GM18907 (cell line): Measurements from ENCODE around the gene PHRF1.

Experiments used
- ATAC-seq: cut with Tn5 transposase; IDR thresholded peaks from one replicate; pipeline ENCODE4 v1.9.1; 2021; ENCODE audit warnings: mild to moderate bottlenecking, moderate library complexity; ENCODE audit not compliant: unreplicated experiment

The PHRF1 gene

DNA sequence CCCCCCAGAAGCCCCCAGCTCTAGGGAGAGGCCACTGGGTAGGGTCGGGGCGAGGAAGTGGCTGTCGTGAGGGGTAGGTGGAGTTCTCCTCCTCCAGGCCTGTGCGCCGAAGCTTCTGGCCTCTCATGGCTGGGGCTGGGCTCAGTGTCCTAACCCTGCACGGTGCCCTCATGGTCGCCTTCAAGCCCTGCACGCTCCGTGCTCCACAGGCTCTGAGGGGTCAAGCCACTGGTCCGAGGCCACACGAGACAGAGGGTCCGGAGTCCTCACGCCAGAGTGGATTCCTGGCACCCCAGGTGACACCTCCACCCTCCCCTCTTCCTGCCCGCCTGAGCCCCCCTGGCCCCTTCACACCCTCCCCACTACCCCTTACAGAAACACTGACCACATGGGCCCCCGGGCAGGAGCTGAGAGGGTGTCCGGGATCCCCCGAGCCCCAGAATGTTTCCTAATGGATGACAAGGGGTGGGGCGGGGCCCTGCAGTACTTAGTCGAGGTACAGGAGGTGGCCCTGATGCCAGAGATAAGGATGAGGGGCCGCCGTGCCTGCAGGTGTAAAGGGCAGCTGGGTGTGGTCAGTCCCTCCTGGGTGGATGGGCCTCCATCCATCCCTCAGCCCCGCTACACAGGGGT is 49.5 kb downstream of the PHRF1 start:
- ATAC-seq: no peak

DNA sequence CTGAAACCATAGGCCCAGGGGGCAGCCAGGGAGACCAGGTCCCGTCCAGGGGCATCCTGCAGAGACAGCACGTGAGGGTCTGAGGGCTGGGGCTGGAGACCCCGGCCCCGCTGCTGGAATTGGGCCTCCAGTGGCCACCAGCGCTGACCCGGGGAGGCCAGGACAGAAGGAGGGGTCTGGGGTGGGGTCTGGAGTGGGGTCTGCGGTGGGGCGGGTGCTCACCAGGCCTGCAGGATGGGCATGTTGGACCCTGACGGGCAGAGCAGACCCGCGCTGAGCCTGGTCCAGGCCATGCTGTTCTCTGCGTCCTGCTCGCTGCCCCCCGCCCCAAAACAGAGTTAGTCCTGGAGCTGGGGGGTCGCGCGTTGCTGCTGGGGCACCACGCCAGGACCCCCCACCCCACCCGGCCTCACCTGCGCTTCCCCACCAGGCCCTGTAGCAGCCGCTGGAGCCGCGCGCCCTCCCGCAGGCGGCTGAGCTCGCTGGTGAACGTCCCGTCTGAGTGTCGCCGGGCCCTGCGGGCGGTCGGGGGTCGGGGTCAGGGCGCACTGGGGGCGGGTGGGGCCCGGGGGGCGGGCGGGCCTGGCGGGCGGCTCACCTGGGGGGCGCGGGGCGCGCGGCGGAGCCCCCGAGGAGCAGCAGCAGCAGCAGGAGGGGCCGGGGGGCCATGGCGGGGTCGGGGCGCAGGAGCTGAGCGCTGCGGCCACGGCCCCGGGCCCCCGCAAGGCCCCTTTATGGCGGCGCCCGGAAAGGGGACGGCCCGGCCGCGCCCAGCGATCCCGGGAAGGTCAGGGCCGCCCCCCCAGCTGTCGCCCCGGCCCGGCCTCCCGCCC is 50.4 kb downstream of the PHRF1 start, which contains the start of gene SCT:
TSS of gene SCT (minus strand) at position 707 of the 833 bp plus-strand sequence. CDS start at position 669, 38 bp downstream.
- no peak for ATAC-seq

DNA sequence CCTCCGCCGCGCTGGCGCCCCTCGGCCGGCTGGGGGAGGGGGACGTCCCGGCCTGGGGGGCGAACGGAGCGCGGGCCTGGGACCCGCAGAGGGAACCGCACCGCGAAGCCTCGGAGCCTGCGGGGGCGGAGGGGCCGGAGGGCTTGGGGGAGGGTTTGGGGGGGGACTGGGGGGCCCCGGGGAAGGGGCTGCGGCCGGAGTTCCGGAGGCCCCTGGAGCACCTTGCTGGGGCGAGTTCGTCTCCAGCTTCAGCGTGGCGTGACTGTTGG is 51.0 kb downstream of the PHRF1 start:
- ATAC-seq: no peak

DNA sequence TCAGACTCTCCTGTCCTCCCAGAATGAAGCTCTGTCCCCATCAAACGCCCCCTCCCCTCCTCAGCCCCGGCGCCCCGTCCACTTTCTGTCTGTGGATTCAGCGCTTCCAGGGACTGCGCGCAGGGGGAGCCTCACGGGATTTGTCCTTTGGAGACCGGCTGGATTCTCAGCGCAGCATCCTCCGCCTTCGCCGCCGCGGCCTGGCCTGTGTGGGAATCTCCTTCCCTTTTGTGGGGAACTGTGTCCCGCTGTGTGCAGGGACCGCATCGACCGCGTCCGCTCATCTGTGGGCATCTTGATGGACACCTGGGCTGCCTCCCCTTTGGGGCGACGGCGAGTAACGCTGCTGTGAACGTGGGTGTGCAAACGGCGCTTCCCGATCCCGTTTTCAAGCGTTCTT is 51.8 kb downstream of the PHRF1 start:
- no peak for ATAC-seq

DNA sequence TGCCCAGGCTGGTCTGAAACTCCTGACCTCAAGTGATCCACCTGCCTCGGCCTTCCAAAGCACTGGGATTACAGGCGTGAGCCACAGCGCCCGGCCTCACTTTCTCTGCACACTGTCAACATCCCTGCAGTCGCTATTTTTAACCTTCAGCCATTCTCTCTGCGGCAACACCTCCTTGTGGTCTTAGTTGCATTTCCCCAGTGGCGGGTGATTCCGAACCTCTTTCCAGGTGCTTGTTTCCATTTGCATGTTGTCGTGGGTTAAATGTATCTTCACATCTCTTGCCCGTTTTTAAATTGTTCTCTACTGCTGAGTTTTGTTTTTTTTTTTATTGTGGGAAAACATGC is 52.9 kb downstream of the PHRF1 start:
- ATAC-seq: no peak

DNA sequence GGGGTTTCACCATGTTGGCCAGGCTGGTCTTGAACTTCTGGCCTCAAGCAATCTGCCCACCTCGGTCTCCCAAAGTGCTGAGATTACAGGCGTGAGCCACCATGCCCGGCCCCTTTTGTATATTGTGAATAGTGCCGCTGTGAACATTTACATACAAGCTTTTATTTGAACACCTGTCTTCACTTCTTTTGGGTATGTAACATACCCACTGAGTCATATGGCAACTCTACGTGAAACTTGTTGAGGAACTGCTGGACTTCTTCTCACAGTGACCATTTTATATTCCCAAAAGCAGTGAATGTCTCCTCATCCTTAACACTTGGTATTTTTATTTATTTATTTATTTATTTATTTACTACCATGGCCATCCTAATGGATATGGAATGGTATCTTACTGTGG is 54.6 kb downstream of the PHRF1 start:
- no peak for ATAC-seq

DNA sequence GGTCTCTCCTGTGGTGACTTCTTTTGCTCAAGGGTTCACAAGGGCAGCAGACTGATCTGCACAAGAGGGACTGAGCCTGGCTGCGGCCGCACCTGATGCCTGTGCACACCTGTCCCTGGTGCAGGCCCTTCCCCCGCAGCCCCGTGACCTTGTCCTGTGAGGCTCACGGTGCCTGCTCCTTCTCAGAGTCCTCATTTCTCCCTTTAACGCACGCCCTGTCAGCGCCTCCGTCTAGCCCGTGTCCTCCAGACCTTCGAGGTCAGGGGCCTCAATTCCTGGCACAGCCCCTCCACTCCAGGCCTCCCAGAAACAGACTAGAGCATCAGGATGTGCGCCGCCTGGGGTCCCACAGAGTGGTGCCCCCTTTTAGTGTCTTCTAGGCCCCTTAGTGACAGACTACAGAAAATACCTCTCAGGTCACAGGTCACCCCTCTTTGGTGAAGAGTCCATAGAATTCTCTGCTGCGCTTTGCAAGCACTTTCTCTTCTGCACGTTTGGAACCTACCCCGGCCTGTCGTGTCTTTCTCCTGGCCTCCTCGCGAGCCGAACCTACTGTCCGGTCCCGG is 59.8 kb downstream of the PHRF1 start:
- no peak for ATAC-seq

DNA sequence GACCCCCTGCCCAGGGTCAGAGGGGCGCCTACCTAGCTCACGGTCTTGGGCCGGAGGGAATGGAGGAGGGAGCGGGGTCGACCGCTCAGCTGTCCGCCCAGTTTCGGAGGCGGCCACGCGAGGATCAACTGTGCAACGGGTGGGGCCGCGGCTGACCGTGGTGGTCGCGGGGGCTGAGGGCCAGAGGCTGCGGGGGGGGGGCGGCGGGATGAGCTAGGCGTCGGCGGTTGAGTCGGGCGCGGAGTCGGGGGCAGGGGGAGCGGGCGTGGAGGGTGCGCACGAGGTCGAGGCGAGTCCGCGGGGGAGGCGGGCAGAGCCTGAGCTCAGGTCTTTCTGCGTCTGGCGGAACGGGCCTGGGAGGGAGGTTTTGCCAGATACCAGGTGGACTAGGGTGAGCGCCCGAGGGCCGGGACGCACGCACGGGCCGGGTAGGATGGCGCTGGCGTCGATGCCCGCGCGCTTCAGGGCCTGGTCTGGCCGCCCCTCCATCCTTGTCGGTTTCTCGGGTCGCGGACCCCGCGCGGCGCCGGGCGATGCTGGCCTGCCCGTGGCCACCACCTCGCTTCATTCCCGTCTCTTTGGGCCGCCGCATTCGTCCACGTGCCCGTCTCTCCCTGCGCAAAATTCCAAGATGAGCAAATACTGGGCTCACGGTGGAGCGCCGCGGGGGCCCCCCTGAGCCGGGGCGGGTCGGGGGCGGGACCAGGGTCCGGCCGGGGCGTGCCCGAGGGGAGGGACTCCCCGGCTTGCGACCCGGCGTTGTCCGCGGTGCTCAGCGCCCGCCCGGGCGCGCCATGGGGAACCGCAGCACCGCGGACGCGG is 60.5 kb downstream of the PHRF1 start, which contains the start of gene DRD4:
TSS of gene DRD4 (plus strand) at position 759 of the 822 bp plus-strand sequence. CDS start at position 795, 36 bp downstream.
- no peak for ATAC-seq

DNA sequence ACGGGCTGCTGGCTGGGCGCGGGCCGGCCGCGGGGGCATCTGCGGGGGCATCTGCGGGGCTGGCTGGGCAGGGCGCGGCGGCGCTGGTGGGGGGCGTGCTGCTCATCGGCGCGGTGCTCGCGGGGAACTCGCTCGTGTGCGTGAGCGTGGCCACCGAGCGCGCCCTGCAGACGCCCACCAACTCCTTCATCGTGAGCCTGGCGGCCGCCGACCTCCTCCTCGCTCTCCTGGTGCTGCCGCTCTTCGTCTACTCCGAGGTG is 61.0 kb downstream of the PHRF1 start:
- no peak for ATAC-seq

DNA sequence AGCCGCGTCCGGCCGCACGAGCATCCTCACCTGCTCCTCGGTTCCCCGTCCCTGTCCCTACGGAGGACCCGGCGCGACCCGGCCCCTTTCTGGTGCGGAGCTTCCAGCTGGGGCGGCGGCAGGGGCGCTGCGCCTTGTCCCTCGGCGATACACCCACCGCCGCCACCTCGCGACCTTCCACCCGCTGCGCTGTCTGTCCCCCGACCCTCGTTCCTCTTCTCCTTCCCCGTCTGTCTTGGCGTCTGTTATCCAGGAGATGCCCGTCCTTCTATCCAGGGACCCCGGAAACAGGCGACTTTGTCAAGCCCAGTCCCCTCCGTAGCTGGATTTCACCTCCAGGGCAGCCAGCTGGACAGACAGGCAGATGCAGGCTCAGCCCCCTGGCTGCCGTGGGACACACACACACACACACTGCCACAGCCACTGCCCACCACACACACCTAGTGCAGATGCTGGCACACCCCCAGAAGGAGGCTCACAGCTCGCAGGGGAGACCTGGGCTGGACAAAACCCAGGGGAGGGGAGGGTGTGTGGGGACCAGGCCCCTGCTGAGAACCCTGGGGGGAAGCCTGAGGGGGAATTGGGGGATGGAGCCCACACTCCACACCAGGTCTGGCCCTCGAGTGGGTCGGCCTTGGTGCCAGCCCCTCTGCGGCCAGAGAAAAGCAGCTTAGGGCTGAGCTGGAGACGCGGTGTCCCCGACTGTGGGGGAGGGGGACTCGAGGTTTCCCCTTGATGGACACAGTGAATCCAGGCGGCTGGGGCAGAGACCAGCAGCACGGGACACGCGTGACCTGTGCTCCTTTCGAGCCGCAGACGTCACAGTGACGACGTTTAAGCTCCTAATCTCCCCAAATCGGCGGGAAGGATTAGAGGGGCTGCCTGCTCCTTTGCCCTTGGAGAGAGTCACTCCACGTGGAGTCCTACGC is 61.6 kb downstream of the PHRF1 start:
- no peak for ATAC-seq

DNA sequence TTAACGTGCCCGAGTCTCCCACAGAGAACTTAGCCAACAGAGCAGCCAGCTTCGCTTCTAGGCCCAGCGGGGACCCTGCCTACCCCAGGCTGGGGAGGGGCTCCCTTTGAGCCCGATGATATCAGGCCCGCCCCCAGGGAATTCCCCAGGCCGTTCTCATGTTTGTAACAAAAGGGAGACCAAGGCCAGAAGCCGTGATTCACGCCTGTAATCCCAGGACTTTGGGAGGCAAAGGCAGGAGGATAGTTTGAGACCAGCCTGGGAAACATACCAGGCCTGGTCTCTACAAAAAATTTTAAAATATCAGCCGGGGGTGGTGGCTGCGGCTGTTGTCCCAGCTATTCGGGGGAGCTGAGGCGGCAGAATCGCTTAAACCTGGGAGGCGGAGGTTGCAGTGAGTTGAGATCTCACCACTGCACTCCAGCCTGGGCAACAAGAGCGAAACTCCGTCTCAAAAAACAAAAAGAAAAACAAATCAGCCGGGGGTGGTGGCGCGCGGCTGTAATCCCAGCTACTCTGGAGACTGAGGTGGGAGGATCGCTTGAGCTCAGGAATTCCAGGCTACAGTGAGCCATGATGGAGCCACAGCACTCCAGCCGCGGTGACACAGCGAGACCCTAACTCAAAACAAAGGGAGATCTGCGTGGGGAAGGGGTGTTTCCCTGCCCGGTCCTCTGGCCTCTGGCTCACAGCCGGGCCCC is 62.5 kb downstream of the PHRF1 start:
- ATAC-seq: no peak

DNA sequence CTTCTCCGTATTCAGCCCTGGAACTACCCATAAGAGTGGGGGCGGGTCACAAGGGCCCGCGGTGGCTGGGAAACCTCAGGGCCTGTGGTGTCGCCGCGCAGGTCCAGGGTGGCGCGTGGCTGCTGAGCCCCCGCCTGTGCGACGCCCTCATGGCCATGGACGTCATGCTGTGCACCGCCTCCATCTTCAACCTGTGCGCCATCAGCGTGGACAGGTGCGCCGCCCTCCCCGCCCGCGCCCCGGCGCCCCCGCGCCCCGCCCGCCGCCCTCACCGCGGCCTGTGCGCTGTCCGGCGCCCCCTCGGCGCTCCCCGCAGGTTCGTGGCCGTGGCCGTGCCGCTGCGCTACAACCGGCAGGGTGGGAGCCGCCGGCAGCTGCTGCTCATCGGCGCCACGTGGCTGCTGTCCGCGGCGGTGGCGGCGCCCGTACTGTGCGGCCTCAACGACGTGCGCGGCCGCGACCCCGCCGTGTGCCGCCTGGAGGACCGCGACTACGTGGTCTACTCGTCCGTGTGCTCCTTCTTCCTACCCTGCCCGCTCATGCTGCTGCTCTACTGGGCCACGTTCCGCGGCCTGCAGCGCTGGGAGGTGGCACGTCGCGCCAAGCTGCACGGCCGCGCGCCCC is 63.2 kb downstream of the PHRF1 start:
- ATAC-seq: no peak

DNA sequence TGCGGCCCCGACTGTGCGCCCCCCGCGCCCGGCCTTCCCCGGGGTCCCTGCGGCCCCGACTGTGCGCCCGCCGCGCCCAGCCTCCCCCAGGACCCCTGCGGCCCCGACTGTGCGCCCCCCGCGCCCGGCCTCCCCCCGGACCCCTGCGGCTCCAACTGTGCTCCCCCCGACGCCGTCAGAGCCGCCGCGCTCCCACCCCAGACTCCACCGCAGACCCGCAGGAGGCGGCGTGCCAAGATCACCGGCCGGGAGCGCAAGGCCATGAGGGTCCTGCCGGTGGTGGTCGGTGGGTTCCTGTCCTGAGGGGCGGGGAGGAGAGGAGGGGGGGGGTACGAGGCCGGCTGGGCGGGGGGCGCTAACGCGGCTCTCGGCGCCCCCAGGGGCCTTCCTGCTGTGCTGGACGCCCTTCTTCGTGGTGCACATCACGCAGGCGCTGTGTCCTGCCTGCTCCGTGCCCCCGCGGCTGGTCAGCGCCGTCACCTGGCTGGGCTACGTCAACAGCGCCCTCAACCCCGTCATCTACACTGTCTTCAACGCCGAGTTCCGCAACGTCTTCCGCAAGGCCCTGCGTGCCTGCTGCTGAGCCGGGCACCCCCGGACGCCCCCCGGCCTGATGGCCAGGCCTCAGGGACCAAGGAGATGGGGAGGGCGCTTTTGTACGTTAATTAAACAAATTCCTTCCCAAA is 63.9 kb downstream of the PHRF1 start:
- ATAC-seq: no peak

DNA sequence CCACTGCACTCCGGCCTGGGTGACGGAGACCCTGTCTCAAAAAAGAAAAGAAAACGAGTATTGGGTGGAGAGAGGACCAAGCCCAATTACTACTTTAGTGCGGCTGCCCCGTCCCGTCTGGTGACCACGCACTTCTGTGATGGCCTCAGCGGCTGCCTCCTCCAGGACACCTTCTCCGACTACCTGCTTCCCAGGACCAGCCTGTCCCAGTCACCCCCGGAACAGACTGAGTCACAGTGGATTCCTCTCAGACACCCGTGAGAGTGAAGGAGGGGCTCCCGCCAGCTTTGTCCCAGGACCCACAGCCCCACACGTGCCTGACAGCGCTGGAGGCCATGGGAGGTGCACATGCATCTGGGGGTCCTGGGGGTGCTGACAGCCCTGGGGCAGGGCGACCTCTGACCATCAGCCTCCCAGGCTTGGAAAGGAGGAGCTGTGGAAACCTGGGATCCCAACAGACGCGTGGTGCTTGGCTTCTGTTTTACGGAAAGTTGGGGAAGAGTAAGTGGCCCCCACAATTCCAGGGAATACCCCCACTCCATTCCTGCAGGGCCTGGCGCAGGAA is 65.6 kb downstream of the PHRF1 start:
- no peak for ATAC-seq

DNA sequence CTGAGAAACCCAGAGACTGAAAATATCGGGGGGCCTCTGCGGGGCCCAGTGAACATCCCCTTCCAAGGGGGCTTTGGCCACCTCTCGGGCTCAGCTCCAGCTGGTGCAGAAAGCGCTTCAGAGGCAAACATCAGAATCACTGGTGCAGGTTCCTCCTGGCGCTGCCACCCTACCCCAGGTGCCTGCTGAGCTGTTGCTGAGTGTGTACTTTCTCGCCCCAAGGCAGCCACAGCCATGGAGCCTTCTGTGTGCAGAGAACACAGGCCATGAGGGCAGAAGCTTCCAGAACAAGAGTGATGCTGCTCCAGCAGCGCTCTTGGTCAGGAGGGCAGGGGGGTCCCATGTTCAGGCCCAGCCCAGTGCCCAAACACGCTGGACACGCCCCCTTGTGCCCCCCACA is 67.1 kb downstream of the PHRF1 start:
- ATAC-seq: no peak

DNA sequence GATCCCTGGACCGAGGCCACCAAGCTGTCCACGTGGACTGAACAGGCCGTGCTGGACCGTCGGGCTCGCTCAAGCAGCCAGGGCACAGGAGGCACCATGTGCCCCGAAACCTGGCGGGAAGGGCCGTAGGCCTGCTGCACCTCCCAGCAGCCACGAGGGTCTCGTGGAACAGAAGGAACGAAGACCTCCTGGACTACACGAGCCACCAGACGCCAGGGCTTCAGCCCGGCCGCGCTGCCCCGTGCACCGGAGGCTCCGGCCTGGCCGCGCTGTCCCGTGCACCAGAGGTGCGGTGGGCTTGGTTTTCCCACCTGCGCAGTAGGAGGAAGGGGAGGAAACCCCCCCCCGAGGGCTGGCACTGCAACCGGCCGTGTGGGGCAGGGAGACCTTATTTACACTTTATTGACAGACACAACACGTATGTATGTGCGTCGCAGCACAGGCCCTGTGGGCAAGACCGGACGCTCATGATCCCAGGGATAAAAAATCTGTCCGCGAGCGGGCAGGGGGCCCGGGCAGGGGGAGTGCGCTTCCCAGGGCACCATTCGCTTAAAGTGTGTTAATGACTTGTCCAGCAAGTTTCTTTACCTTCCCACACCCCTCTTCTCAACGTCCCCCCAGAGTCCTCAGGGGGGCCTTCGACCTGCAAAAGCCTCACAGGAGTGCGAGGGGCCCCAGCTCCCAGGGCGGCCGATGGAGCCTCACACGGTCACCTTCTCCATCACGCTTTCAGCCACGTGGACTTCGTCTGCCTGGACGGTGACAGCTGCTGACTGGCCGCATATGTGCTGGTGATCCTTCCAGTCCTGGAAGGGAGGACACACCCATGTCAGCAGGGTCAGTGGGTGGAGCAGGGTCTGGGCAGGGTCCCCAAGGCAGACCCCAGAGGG is 67.8 kb downstream of the PHRF1 start:
- no peak for ATAC-seq

DNA sequence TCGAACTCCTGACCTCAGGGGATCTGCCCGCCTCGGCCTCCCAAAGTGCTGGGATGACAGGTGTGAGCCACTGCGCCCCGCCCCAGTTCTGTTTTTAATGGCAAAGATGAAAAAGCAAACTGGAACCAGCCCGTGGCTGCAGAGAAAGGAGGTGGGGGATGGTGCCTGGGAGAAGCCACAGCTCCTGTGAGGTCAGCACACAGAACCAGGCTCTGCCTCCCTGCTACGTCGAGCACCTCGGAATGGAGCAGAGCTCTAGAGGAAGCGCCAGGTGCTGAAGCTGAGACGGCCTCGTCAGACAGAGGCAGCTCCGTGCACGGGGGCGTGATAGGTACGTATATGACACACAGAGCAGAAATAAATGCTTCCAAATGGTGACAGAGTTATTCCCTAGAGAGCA is 69.3 kb downstream of the PHRF1 start:
- ATAC-seq: no peak

DNA sequence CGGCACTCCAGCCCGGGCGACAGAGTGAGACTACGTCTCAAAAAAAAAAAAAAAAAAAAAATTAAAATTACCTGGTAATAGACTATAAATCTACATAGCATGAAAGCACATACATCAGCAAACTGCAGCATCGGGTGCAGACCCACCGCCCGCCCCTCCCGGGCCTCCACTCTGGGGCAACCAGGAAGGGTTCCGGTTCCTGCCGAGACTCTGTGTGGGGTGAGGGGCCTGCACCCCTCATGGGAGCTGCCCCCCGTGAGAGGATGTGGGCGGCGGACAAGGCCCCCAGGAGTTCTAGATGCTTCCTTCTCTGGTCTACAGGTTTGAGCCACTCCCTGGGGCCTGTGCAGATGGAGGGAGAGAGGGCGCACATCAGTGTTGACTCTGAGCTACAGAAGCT is 69.9 kb downstream of the PHRF1 start:
- ATAC-seq: no peak
